Vein endothelial cell (primary cell): ENCODE data around the gene RBM5. TPM values are rescaled to one million over a fixed set of nuclear protein-coding genes. Genes with fewer than 3 reads are reported as not detected.

Source experiments
- total RNA-seq: library from RNA; depleted of rRNA; stranded (reverse); fragments of >200 nt; gene quantifications from 2 replicates; pipeline ENCODE4 v1.2.3, GENCODE V29; 2012

The RBM5 gene
- 151 and 189 TPM in 2 replicates for total RNA-seq

DNA sequence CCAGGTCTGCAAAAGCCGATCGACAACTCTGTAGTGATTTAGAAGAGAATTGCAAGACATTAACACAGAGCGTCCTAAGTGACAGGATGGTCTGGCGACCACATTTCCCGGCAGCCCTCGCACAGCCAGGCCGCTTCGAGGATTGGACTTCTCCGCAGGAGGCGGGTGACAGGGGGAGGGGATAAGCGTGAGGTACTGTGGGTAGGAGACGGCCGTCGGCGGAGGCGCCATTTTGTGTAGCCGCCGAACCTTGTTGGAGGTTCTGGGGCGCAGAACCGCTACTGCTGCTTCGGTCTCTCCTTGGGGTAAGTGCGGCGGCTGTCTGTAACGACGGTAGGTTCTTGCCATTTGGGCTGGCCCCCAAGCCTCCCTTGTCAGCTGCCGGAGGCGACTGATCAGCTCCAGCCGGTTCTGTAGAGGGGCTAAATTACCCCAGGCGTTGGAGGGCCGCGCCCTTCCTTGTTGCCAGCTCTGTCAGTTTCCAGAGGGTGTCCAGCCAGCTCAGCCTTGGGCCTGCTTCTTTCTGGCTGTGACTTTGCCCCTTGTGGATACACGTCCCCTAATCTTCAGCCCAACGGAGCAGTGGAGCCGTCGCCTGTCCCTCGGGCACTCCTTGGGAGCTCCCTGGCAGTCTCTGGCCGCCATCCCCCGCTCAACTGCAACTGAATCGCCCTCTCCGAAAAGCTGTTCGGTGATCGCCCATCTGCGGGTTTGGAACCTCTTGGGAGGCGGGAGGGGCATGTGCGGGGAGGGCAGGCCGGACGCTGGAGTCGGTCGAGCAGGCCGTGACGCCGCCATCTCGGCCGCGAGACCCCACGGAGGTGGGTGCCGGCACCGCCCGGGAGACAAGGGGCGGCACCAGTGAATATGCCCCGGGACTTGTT is at the start of gene RBM5:
RBM5 (plus strand) TSS at position 195 of the 884 bp plus-strand sequence. CDS start 1,516 bp downstream, outside the sequence.

GRCh38 chr3:50154840-50155490 is 66.2 kb downstream of the RBM5 start, which contains the start of gene SEMA3F:
Gene SEMA3F, plus strand, starts transcription at chr3:50155324. Its CDS starts 4,299 bp downstream, at chr3:50159623.

Other genes with a start within 250 kb of the RBM5 start
- 3.6 and 5.5 TPM in 2 replicates for gene TRAIP, start 232.4 kb upstream of the RBM5 start, total RNA-seq
- not detected in 2 replicates for gene CAMKV, start 219.0 kb upstream of the RBM5 start, total RNA-seq
- 0.29 and 0.33 TPM in 2 replicates for gene MST1R, start 185.0 kb upstream of the RBM5 start, total RNA-seq
- 16.7 and 19.3 TPM in 2 replicates for gene MON1A, start 159.1 kb upstream of the RBM5 start, total RNA-seq
- 46.1 and 58.1 TPM in 2 replicates for gene RBM6, start 148.8 kb upstream of the RBM5 start, total RNA-seq
- gene SEMA3F, start 66.4 kb downstream of the RBM5 start, total RNA-seq: 38.3 and 76.8 TPM in 2 replicates
- gene GNAT1, start 102.7 kb downstream of the RBM5 start, total RNA-seq: not detected in 2 replicates
- gene SLC38A3, start 116.4 kb downstream of the RBM5 start, total RNA-seq: not detected in 2 replicates
- gene GNAI2, start 147.3 kb downstream of the RBM5 start, total RNA-seq: 732 and 810 TPM in 2 replicates
- gene SEMA3B, start 180.2 kb downstream of the RBM5 start, total RNA-seq: 0.65 and 1.1 TPM in 2 replicates
- gene LSMEM2, start 190.2 kb downstream of the RBM5 start, total RNA-seq: not detected in 2 replicates
- 127 TPM in 2 replicates for gene IFRD2, start 203.5 kb downstream of the RBM5 start, total RNA-seq
- 11.0 and 11.8 TPM in 2 replicates for gene HYAL3, start 210.5 kb downstream of the RBM5 start, total RNA-seq
- gene NAA80, start 210.5 kb downstream of the RBM5 start, total RNA-seq: 10.8 and 11.1 TPM in 2 replicates
- 2.8 and 3.9 TPM in 2 replicates for gene HYAL1, start 214.7 kb downstream of the RBM5 start, total RNA-seq
- 582 and 661 TPM in 2 replicates for gene HYAL2, start 233.8 kb downstream of the RBM5 start, total RNA-seq
- gene TUSC2, start 239.3 kb downstream of the RBM5 start, total RNA-seq: 37.2 and 46.3 TPM in 2 replicates